NCI-H1694 treated with DMSO at 0.1 percent for 48 hours (cell line): ENCODE data around the gene CAVIN1.
"Not testable (repeated sequence)": the region's sequence is repeated elsewhere in the genome, so short reads cannot be mapped to it uniquely, and the experiment has no call there.

Source experiments
- DNase-seq: peaks from one replicate; lab custom pipeline; 2025; lab: John Stamatoyannopoulos, UW

Gene CAVIN1

GRCh38 chr17:42378959-42379594, 44.0 kb downstream of the CAVIN1 start:
- no peak for DNase-seq

GRCh38 chr17:42378359-42378958, 44.6 kb downstream of the CAVIN1 start:
- DNase-seq = no peak

- DNase-seq = no peak
Observed at GRCh38 chr17:42373896-42374295, 49.2 kb downstream of the CAVIN1 start.

- DNase-seq = no peak
Observed at GRCh38 chr17:42372142-42372541, 50.9 kb downstream of the CAVIN1 start.

GRCh38 chr17:42368797-42369561, 54.1 kb downstream of the CAVIN1 start:
- DNase-seq = not testable (repeated sequence)

- not testable (repeated sequence) for DNase-seq
Observed at GRCh38 chr17:42368310-42368709, 54.7 kb downstream of the CAVIN1 start.

- not testable (repeated sequence) for DNase-seq
Observed at GRCh38 chr17:42366176-42367023, 56.7 kb downstream of the CAVIN1 start.

GRCh38 chr17:42365136-42365535, 57.9 kb downstream of the CAVIN1 start:
- no peak for DNase-seq

- no peak for DNase-seq
Observed at GRCh38 chr17:42363767-42364585, 59.1 kb downstream of the CAVIN1 start.

GRCh38 chr17:42363231-42363630, 59.8 kb downstream of the CAVIN1 start:
- no peak for DNase-seq

- no peak for DNase-seq
Observed at GRCh38 chr17:42362245-42362961, 60.7 kb downstream of the CAVIN1 start.

- DNase-seq = no peak
Observed at GRCh38 chr17:42361781-42362186, 61.3 kb downstream of the CAVIN1 start.

- DNase-seq = not testable (repeated sequence)
Observed at GRCh38 chr17:42360388-42360787, 62.7 kb downstream of the CAVIN1 start.

- DNase-seq = no peak
Observed at GRCh38 chr17:42359133-42359532, 63.9 kb downstream of the CAVIN1 start.

GRCh38 chr17:42358434-42358833, 64.6 kb downstream of the CAVIN1 start:
- no peak for DNase-seq

GRCh38 chr17:42354956-42355843, 67.9 kb downstream of the CAVIN1 start:
- DNase-seq = no peak
